Measurements from ENCODE around the gene CERS4.

CERS4 gene

DNA sequence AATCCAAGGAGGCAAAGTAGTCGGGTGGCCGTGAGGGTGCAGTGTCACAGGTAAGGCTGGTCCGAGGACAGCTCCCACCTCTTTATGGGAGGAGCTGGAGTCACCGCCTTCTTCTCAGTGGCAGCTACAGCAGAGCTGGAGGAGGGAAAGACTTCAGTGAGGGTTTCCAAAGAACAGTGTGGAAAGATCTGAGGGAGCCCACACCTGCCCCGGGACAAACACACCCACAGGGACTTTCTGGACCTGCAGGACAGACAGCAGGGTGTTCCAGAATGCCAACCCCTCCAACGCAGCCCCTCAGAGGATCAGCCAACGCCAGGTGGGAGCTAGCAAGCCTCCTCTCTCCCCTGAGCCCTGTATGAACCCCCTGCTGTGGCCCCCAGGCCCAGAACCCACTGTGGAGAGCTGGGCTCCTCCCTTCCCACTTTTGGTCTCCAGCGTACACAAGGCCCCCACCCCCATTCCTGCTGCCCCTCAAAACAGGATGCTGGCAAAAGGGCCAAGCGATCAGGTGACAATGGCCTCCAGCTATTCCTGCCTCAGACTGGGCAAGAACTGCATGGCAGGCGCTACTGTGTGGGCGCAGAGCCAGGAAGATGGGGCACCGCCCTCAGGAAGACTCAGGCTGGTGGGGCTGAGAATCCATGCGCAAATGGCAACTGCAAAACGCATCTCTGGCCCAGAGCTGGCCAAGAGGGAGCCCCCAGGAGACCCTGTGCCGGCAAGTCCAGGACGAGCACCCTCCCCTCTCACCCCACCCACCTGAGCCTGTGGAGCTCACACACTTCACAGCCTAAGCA lies 102.5 kb downstream of the CERS4 start:
- no peak for FAIRE-seq
- no peak for DNase-seq (ENCODE audit: insufficient read length, low spot score)

Data from HTR-8/SVneo (cell line).